Mesothelial cell of epicardium (in vitro differentiated cells): ENCODE results near the gene PODNL1. TPM values are rescaled to one million over a fixed set of nuclear protein-coding genes. Genes with fewer than 3 reads are reported as not detected.
"Not testable (repeated sequence)": the region's sequence is repeated elsewhere in the genome, so short reads cannot be mapped to it uniquely, and the experiment has no call there.

Source experiments
- DNase-seq, 2 experiments: peaks; one replicate each; pipeline ENCODE4 v3.0.0; 2021; ENCODE audit warnings: low spot score in 2 of 2; ENCODE audit not compliant: unreplicated experiment in 2 of 2
- H3K27ac Mint-ChIP-seq: 2 replicates; pipeline ENCODE4 v1.8.0; 2021; ENCODE audit warnings: mixed read lengths
- H3K27me3 Mint-ChIP-seq: 2 replicates; pipeline ENCODE4 v1.8.0; 2021; ENCODE audit warnings: low read depth, mixed read lengths
- H3K36me3 Mint-ChIP-seq: 2 replicates; pipeline ENCODE4 v1.8.0; 2021; ENCODE audit warnings: mixed read lengths
- H3K4me1 Mint-ChIP-seq: 2 replicates; pipeline ENCODE4 v1.8.0; 2021; ENCODE audit warnings: mixed read lengths
- H3K4me3 Mint-ChIP-seq: 2 replicates; pipeline ENCODE4 v1.8.0; 2021; ENCODE audit warnings: mild to moderate bottlenecking, moderate library complexity, mixed read lengths
- H3K9me3 Mint-ChIP-seq: 2 replicates; pipeline ENCODE4 v1.8.0; 2021; ENCODE audit warnings: mixed read lengths
- total RNA-seq: library from RNA; stranded (reverse); gene quantifications from 3 replicates; pipeline ENCODE4 v1.2.1, GENCODE V29; 2021
- TF ChIP-seq, protein P1 (sequence below): fragments of 200-600 bp; sonication (generic); IDR thresholded peaks from one replicate; pipeline ENCODE4 v1.5.0; 2021; ENCODE audit warnings: antibody characterized with exemption; ENCODE audit not compliant: unreplicated experiment

PODNL1 gene
- total RNA-seq, 1 donor from 2014 or later: 1.0 TPM

DNA sequence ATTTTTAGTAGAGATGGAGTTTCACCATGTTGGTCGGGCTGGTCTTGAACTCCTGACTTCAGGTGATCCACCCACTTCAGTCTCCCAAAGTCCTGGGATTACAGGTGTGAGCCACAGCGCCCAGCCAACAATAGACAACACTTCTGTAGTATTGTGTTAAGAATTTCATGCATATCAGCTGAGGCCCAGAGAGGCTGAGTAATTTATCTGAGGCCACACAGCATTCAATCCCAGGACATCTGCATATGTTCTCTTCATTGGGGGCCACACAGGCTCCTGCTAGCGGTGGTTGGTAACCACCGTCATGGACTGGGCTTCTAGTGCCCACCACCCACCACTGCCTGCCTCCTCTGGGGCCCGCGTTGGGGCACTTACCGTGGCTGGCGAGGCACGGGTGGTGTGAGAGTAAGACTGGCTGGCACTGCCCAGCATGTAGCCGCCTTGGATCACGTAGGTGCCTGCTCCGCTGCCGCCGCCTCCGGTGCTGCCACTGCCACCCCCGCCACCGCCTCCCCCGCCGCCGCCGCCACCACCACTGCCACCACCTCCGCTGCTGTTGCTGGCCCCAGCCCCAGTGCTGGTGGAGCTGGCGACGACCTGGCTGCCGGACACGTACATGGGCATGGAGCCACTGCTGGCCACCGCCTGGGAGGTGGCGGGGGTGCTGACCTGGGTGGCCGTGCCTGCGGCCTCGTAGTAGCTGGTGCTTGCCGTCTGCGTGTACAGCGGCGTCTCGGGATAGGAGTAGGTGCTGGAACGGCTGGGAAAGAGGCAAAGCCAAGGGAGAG, 34.3 kb upstream of the PODNL1 start:
- no peak for DNase-seq
- Mint-ChIP-seq H3K36me3 (peaks cover 14% of the 10 kb centered on the region), H3K4me3 (no peak overlapping the region), H3K9me3 (no peaks in the 10 kb centered on the region), H3K27me3 (no peaks in the 10 kb centered on the region), H3K4me1 (peaks cover 7% of the 10 kb centered on the region), H3K27ac (no peak overlapping the region)
- TF ChIP-seq, protein P1, sequence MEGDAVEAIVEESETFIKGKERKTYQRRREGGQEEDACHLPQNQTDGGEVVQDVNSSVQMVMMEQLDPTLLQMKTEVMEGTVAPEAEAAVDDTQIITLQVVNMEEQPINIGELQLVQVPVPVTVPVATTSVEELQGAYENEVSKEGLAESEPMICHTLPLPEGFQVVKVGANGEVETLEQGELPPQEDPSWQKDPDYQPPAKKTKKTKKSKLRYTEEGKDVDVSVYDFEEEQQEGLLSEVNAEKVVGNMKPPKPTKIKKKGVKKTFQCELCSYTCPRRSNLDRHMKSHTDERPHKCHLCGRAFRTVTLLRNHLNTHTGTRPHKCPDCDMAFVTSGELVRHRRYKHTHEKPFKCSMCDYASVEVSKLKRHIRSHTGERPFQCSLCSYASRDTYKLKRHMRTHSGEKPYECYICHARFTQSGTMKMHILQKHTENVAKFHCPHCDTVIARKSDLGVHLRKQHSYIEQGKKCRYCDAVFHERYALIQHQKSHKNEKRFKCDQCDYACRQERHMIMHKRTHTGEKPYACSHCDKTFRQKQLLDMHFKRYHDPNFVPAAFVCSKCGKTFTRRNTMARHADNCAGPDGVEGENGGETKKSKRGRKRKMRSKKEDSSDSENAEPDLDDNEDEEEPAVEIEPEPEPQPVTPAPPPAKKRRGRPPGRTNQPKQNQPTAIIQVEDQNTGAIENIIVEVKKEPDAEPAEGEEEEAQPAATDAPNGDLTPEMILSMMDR: no peak

DNA sequence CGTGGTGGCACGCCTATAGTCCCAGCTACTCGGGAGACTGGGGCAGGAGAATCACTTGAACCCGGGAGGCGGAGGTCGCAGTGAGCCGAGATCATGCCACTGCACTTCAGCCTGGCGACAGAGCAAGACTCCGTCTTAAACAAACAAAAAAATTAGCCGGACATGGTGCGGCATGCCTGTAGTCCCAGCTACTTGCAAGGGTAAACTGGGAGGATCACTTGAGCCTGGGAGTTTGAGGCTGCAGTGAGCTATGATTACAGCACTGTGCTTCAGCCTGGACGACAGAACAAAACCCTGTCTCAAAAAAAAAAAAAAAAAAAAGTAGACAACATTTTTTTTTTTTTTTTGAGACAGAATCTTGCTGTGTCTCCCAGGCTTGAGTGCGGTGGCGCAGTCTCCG, 33.7 kb upstream of the PODNL1 start:
- not testable (repeated sequence) for H3K27me3 Mint-ChIP-seq, H3K4me3 Mint-ChIP-seq, DNase-seq, H3K4me1 Mint-ChIP-seq, H3K27ac Mint-ChIP-seq, H3K9me3 Mint-ChIP-seq
- H3K36me3 Mint-ChIP-seq: peaks cover 14% of the 10 kb centered on the region

DNA sequence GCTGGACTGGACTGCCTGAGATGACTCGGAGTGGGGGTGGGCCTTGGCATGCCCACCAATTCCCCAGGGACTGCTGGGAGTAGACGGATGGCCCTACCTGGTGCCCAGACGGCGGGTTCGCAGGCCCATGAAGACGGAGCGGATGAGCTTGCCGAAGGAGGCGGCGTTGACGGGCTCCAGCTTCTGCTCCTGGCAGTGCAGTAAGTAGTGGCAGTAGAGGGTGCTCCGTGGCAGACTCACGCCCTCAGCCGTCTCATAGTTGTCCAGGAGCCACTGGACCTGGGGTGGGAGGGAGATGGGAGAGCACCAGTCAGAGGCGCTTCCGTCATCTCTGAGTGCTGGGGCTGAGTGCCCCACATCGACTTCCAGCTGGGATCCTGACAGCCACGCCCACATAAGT, 31.7 kb upstream of the PODNL1 start:
- H3K27me3 Mint-ChIP-seq: no peaks in the 10 kb centered on the region
- no peak for DNase-seq
- H3K4me3 Mint-ChIP-seq: no peak overlapping the region
- peaks cover 17% of the 10 kb centered on the region for H3K36me3 Mint-ChIP-seq
- TF ChIP-seq, protein P1: no peak
- peaks cover 7% of the 10 kb centered on the region for H3K4me1 Mint-ChIP-seq
- H3K27ac Mint-ChIP-seq: no peak overlapping the region
- H3K9me3 Mint-ChIP-seq: no peaks in the 10 kb centered on the region

DNA sequence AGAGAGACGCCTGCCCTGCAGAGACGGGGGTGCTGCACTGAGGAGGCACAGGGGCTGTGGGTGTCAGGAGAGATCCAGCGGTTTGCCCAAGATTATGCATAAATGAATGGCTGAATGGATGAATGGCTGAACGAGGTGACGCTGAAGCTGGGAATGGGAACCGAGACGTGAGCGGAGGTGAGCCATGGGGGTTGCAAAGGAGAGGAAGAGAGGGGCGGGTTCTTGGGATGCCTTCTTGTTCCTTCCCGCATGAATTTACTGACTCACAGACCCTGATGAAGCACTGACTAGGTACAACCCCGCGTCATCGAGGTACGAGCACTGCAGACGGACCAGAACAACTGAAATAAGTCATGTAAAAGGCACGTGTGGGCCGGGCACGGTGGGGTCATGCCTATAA, 30.8 kb upstream of the PODNL1 start:
- Mint-ChIP-seq H3K4me3 (no peak overlapping the region), H3K27ac (no peak overlapping the region), H3K36me3 (peaks cover 16% of the 10 kb centered on the region), H3K9me3 (no peaks in the 10 kb centered on the region), H3K27me3 (no peaks in the 10 kb centered on the region), H3K4me1 (peaks cover 1% of the 10 kb centered on the region)
- no peak for DNase-seq
- TF ChIP-seq, protein P1: no peak

DNA sequence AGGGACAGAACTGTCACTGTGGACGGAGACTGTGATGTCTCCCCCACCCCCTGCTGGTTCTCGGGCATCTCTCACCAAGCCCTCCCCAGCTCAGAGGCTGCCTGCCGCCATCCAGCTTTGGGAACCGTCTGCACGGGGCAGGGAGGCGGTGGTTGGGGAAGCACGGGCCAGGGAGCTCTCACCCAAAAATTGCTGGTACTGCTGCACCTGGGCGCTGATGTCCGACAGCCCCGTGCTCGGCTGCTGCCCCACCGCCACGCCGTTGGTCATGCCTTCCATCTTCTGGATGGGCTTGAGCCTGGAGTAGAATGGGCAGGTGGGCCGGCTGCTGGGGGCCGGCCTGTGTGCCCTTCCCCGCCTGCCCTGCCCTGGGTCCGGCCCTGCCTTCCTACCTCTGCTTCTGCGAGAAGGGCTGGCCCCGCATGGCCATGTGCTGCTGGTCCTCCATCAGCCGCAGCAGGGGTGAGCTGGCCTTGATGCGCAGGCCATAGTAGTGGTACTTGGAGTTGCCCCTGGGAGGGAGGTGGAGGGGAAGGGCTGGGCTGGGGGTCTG, 30.2 kb upstream of the PODNL1 start:
- H3K27ac Mint-ChIP-seq: no peak overlapping the region
- TF ChIP-seq, protein P1: no peak
- H3K4me1 Mint-ChIP-seq: no peaks in the 10 kb centered on the region
- no peaks in the 10 kb centered on the region for H3K9me3 Mint-ChIP-seq
- H3K4me3 Mint-ChIP-seq: no peak overlapping the region
- DNase-seq: no peak
- H3K27me3 Mint-ChIP-seq: no peaks in the 10 kb centered on the region
- peaks cover 14% of the 10 kb centered on the region for H3K36me3 Mint-ChIP-seq

DNA sequence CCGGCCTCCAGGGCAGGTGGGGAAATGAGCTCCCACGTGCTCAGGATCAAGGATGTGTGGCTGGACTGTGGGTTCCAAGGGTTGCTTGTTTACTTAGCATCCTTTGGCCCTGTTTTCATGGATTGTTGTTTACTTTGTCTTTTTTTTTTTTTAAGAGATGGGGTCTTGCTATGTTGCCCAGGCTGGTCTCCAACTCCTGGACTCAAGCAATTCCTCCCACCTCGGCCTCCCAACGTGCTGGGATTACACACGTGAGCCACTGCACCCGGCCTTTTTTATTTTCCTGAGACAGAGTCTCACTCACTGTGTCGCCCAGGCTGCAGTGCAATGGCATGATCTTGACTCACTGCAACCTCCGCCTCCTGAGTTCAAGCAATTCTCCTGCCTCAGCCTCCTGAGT, 29.0 kb upstream of the PODNL1 start:
- H3K4me3 Mint-ChIP-seq, H3K4me1 Mint-ChIP-seq, H3K9me3 Mint-ChIP-seq, H3K27me3 Mint-ChIP-seq, DNase-seq, H3K27ac Mint-ChIP-seq: not testable (repeated sequence)
- H3K36me3 Mint-ChIP-seq: peaks cover 14% of the 10 kb centered on the region
